ENCODE measurements around the gene WARS2. TPM values are rescaled to one million over a fixed set of nuclear protein-coding genes. Genes with fewer than 3 reads are reported as not detected.

The WARS2 gene
- total RNA-seq, 1 experiment from 2014 or later, result 10.5 TPM

DNA sequence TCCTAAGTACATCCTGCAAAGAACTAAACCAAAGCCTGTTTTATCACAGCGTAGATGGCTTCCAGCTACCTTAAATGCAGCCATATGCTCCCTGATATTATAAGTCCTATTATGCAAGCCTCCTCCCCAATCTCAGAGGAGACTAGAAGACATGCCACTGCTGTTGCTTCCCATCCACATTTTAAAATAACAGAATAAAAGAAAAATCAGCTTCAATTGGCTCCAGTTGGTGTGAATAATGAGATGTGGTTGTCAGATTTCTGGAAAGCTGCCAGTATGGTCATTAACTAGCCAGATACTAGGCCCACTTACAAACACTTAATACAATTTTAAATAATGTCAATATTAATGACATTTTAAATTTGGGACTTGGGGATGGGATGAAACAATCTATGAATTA is 25.7 kb downstream of the WARS2 start:
- Histone ChIP-seq H2AFZ (ENCODE audit: low read depth, low read length, poor library complexity, severe bottlenecking) (no peak overlapping the region), H4K20me1 (ENCODE audit: insufficient read depth) (no peaks in the 10 kb centered on the region), H3K79me2 (ENCODE audit: insufficient read depth, low read length) (no peaks in the 10 kb centered on the region), H3K27ac (ENCODE audit: low read depth, low read length) (no peak overlapping the region), H3K9ac (ENCODE audit: low read length) (no peak overlapping the region), H3K36me3 (ENCODE audit: control insufficient read depth in 1 of 2, insufficient read depth in 2 of 2, low read length in 2 of 2) (no peaks in the 10 kb centered on the region), H3K4me2 (ENCODE audit: low read length) (no peak overlapping the region), H3K9me2 (ENCODE audit: insufficient read depth) (no peaks in the 10 kb centered on the region), H3K9me3 (ENCODE audit: control insufficient read depth in 1 of 2, insufficient read depth in 1 of 2, low read depth in 1 of 2, low read length in 2 of 2) (no peaks in the 10 kb centered on the region), H3K4me1 (ENCODE audit: control insufficient read depth in 1 of 2, insufficient read depth in 2 of 2, low read length in 2 of 2) (no peaks in the 10 kb centered on the region), H3K27me3 (ENCODE audit: insufficient read depth, low read length) (no peaks in the 10 kb centered on the region), H3K4me3 (replicated peaks in 1 of 2; ENCODE audit: low read depth in 1 of 2, low read length in 2 of 2) (no peak overlapping the region)
- ATAC-seq (no peak), DNase-seq (ENCODE audit: low read depth, low spot score) (no peak)
- POLR2A ChIA-PET, result no interaction called here
- TF ChIP-seq SRF (IDR thresholded peaks at IDR 0.05; ENCODE audit: low read depth) (no peak), CEBPB (IDR thresholded peaks at IDR 0.05; ENCODE audit: low read depth) (no peak), TCF7L2 (IDR thresholded peaks at IDR 0.05; ENCODE audit: borderline replicate concordance, extremely low read depth, insufficient read depth, insufficient read length) (no peak), RAD21 (IDR thresholded peaks at IDR 0.05; ENCODE audit: low read depth) (no peak), EGR1 (IDR thresholded peaks at IDR 0.05; ENCODE audit: low read depth) (no peak)
- TF ChIP-seq, protein P1, sequence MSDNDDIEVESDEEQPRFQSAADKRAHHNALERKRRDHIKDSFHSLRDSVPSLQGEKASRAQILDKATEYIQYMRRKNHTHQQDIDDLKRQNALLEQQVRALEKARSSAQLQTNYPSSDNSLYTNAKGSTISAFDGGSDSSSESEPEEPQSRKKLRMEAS (IDR thresholded peaks at IDR 0.05), result no peak
- TF ChIP-seq, protein P2, sequence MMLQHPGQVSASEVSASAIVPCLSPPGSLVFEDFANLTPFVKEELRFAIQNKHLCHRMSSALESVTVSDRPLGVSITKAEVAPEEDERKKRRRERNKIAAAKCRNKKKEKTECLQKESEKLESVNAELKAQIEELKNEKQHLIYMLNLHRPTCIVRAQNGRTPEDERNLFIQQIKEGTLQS (IDR thresholded peaks at IDR 0.05), result no peak
- TF ChIP-seq, protein P3, sequence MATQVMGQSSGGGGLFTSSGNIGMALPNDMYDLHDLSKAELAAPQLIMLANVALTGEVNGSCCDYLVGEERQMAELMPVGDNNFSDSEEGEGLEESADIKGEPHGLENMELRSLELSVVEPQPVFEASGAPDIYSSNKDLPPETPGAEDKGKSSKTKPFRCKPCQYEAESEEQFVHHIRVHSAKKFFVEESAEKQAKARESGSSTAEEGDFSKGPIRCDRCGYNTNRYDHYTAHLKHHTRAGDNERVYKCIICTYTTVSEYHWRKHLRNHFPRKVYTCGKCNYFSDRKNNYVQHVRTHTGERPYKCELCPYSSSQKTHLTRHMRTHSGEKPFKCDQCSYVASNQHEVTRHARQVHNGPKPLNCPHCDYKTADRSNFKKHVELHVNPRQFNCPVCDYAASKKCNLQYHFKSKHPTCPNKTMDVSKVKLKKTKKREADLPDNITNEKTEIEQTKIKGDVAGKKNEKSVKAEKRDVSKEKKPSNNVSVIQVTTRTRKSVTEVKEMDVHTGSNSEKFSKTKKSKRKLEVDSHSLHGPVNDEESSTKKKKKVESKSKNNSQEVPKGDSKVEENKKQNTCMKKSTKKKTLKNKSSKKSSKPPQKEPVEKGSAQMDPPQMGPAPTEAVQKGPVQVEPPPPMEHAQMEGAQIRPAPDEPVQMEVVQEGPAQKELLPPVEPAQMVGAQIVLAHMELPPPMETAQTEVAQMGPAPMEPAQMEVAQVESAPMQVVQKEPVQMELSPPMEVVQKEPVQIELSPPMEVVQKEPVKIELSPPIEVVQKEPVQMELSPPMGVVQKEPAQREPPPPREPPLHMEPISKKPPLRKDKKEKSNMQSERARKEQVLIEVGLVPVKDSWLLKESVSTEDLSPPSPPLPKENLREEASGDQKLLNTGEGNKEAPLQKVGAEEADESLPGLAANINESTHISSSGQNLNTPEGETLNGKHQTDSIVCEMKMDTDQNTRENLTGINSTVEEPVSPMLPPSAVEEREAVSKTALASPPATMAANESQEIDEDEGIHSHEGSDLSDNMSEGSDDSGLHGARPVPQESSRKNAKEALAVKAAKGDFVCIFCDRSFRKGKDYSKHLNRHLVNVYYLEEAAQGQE (IDR thresholded peaks at IDR 0.05; ENCODE audit: low read depth), result no peak
- TF ChIP-seq, protein P4, sequence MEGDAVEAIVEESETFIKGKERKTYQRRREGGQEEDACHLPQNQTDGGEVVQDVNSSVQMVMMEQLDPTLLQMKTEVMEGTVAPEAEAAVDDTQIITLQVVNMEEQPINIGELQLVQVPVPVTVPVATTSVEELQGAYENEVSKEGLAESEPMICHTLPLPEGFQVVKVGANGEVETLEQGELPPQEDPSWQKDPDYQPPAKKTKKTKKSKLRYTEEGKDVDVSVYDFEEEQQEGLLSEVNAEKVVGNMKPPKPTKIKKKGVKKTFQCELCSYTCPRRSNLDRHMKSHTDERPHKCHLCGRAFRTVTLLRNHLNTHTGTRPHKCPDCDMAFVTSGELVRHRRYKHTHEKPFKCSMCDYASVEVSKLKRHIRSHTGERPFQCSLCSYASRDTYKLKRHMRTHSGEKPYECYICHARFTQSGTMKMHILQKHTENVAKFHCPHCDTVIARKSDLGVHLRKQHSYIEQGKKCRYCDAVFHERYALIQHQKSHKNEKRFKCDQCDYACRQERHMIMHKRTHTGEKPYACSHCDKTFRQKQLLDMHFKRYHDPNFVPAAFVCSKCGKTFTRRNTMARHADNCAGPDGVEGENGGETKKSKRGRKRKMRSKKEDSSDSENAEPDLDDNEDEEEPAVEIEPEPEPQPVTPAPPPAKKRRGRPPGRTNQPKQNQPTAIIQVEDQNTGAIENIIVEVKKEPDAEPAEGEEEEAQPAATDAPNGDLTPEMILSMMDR (IDR thresholded peaks at IDR 0.05 in 2 of 3, conservative IDR thresholded peaks at IDR 0.05 in 1 of 3; ENCODE audit: borderline replicate concordance in 1 of 3, insufficient read depth in 1 of 3, low read depth in 2 of 3, low read length in 2 of 3), result no peak
- intact Hi-C loops (cut with micrococcal nuclease), result no loop called here
- no TSS peak for BruUV-seq (replicated peaks)
- CTCF ChIA-PET, result no interaction called here
- RAD21 ChIA-PET (ENCODE audit: low non-redundant PET in 1 of 2, low total read pairs in 2 of 2, uncharacterized antibody in 2 of 2, unreplicated experiment in 2 of 2), result no interaction called here
